HG02970 (cell line): ENCODE data around the gene PLD5.
A peak's percentile ranks its signal among the peaks of the same experiment; 100 is the strongest.
"Not testable (repeated sequence)": the region's sequence is repeated elsewhere in the genome, so short reads cannot be mapped to it uniquely, and the experiment has no call there.

Source experiments
- ATAC-seq: cut with Tn5 transposase; IDR thresholded peaks from one replicate; pipeline ENCODE4 v1.9.1; 2021; ENCODE audit warnings: mild to moderate bottlenecking, moderate library complexity, moderate number of reproducible peaks; ENCODE audit not compliant: unreplicated experiment, low FRiP score

PLD5 gene

GRCh38 chr1:242428399-242429190 is 95.9 kb downstream of the PLD5 start:
- ATAC-seq = no peak

GRCh38 chr1:242427519-242427918 is 97.0 kb downstream of the PLD5 start:
- no peak for ATAC-seq

- ATAC-seq = no peak
Observed at GRCh38 chr1:242426271-242426905, 98.1 kb downstream of the PLD5 start.

GRCh38 chr1:242425232-242425631 is 99.3 kb downstream of the PLD5 start:
- ATAC-seq = no peak

- ATAC-seq = no peak
Observed at GRCh38 chr1:242416657-242417056, 107.8 kb downstream of the PLD5 start.

- no peak for ATAC-seq
Observed at GRCh38 chr1:242412921-242413320, 111.6 kb downstream of the PLD5 start.

GRCh38 chr1:242411901-242412300 is 112.6 kb downstream of the PLD5 start:
- no peak for ATAC-seq

- ATAC-seq = no peak
Observed at GRCh38 chr1:242405947-242406346, 118.5 kb downstream of the PLD5 start.

- no peak for ATAC-seq
Observed at GRCh38 chr1:242404296-242404695, 120.2 kb downstream of the PLD5 start.

- ATAC-seq = no peak
Observed at GRCh38 chr1:242402956-242403355, 121.5 kb downstream of the PLD5 start.

GRCh38 chr1:242401937-242402336 is 122.6 kb downstream of the PLD5 start:
- no peak for ATAC-seq

GRCh38 chr1:242398351-242398750 is 126.1 kb downstream of the PLD5 start:
- ATAC-seq = no peak

- no peak for ATAC-seq
Observed at GRCh38 chr1:242391896-242392295, 132.6 kb downstream of the PLD5 start.

GRCh38 chr1:242376121-242376520 is 148.4 kb downstream of the PLD5 start:
- not testable (repeated sequence) for ATAC-seq

- not testable (repeated sequence) for ATAC-seq
Observed at GRCh38 chr1:242350446-242350845, 174.1 kb downstream of the PLD5 start.

- no peak for ATAC-seq
Observed at GRCh38 chr1:242349636-242350035, 174.9 kb downstream of the PLD5 start.

GRCh38 chr1:242330865-242331264 is 193.6 kb downstream of the PLD5 start:
- peak; percentile 67 for ATAC-seq

- ATAC-seq = not testable (repeated sequence)
Observed at GRCh38 chr1:242327381-242327780, 197.1 kb downstream of the PLD5 start.

GRCh38 chr1:242321981-242322380 is 202.5 kb downstream of the PLD5 start:
- not testable (repeated sequence) for ATAC-seq

GRCh38 chr1:242318140-242318539 is 206.4 kb downstream of the PLD5 start:
- ATAC-seq = no peak

GRCh38 chr1:242314865-242315264 is 209.6 kb downstream of the PLD5 start:
- ATAC-seq = not testable (repeated sequence)

- ATAC-seq = not testable (repeated sequence)
Observed at GRCh38 chr1:242314085-242314649, 210.3 kb downstream of the PLD5 start.
